SIG-M5 treated with dmso at 0.1 percent for 504 hours (cell line): ENCODE measurements around the gene CDK5R2.
"Not testable (repeated sequence)": the region's sequence is repeated elsewhere in the genome, so short reads cannot be mapped to it uniquely, and the experiment has no call there.

Experiments used
- DNase-seq: peaks from one replicate; lab custom pipeline; 2025; ENCODE audit not compliant: unreplicated experiment; lab: John Stamatoyannopoulos, UW

Gene CDK5R2

GRCh38 chr2:218959141-218959731 lies at the start of gene CDK5R2:
CDK5R2 (plus strand) TSS chr2:218959666; CDS start chr2:218959821, 155 bp downstream.
- peak; percentile 72 for DNase-seq

GRCh38 chr2:218910741-218911140 lies 48.7 kb upstream of the CDK5R2 start:
- DNase-seq = no peak

GRCh38 chr2:218920504-218920903 lies 39.0 kb upstream of the CDK5R2 start:
- no peak for DNase-seq

- peak; percentile 26 for DNase-seq
These were observed 34.7 kb upstream of the CDK5R2 start for GRCh38 chr2:218924757-218925156.

GRCh38 chr2:218925434-218925833 lies 34.0 kb upstream of the CDK5R2 start:
- DNase-seq = no peak

- DNase-seq = no peak
These were observed 32.0 kb upstream of the CDK5R2 start for GRCh38 chr2:218927422-218927821.

GRCh38 chr2:218927876-218928275 lies 31.6 kb upstream of the CDK5R2 start:
- DNase-seq = no peak

GRCh38 chr2:218930488-218930887 lies 29.0 kb upstream of the CDK5R2 start:
- DNase-seq = not testable (repeated sequence)

GRCh38 chr2:218931751-218932150 lies 27.7 kb upstream of the CDK5R2 start:
- DNase-seq = not testable (repeated sequence)

- no peak for DNase-seq
These were observed 14.6 kb upstream of the CDK5R2 start for GRCh38 chr2:218944759-218945404.

- DNase-seq = no peak
These were observed 12.8 kb upstream of the CDK5R2 start for GRCh38 chr2:218946621-218947020.

GRCh38 chr2:218952160-218952559 lies 7.3 kb upstream of the CDK5R2 start:
- no peak for DNase-seq

- DNase-seq = no peak
These were observed 6.0 kb upstream of the CDK5R2 start for GRCh38 chr2:218953366-218953954.

- no peak for DNase-seq
These were observed 4.7 kb upstream of the CDK5R2 start for GRCh38 chr2:218954541-218955300.

GRCh38 chr2:218956039-218956438 lies 3.4 kb upstream of the CDK5R2 start:
- no peak for DNase-seq

GRCh38 chr2:218957671-218958070 lies 1.8 kb upstream of the CDK5R2 start:
- no peak for DNase-seq

- DNase-seq = no peak
These were observed 1.2 kb upstream of the CDK5R2 start for GRCh38 chr2:218958276-218958675.

- no peak for DNase-seq
These were observed 369 bp downstream of the CDK5R2 start for GRCh38 chr2:218959761-218960308.

GRCh38 chr2:218960309-218961165 lies 1.1 kb downstream of the CDK5R2 start:
- no peak for DNase-seq

GRCh38 chr2:218961229-218961628 lies 1.8 kb downstream of the CDK5R2 start:
- DNase-seq = no peak
